RWPE1 (cell line): ENCODE results near the gene GYS1.

ENCODE experiments used
- CTCF ChIA-PET: fragments of 350-600 bp; sonication (Branson Sonifier 250); formaldehyde crosslinking; extraction: SDS; loops from one replicate; lab custom pipeline; 2021; lab: Yijun Ruan, JAX
- POLR2A ChIA-PET: fragments of 400-600 bp; formaldehyde crosslinking; extraction: SDS; loops from one replicate; lab custom pipeline; 2020; ENCODE audit warnings: antibody characterized with exemption; ENCODE audit not compliant: low non-redundant PET; lab: Yijun Ruan, JAX
- DNase-seq: peaks from one replicate; pipeline ENCODE4 v3.0.0; 2012; ENCODE audit warnings: low spot score
- H3K27ac ChIP-seq: fragments of 450-650 bp; 2 replicates; pipeline ENCODE4 v1.5.1; 2017
- TF ChIP-seq, protein P1 (sequence below): fragments of 450-650 bp; conservative IDR thresholded peaks from 2 replicates; pipeline ENCODE4 v1.5.1; 2017; ENCODE audit warnings: low read depth, mild to moderate bottlenecking

Gene GYS1

DNA sequence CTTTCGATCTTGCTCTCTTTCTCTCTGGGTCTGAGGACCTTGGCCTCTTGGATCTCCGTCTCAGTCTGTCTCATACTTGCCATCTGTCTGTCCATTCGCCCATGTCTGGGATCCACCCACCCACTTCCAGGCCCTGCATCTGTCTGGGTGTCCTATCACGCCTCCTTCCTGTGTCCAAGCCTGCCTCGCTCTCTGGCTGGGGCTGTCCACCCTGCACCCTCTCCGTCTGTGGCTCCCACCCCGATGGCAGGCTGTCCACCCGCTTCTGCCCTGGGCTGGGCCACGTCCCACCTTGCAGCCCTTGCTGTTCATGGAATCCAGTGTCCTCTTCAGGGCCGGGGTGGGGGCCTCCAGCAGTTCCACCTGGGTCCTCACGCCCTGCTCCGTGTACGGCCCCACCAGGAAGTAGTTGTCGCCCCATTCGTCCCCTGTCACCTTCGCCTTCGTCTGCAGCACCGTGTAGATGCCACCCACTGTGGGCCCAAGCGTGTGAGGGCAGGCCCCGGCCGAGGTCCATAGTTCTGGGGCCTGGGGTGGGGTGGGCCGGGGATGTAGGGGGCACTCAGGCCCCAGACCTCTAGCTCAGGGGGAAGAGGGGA is 2.0 kb downstream of the GYS1 start:
- ChIA-PET POLR2A (no interaction called here), CTCF (no interaction called here)
- H3K27ac ChIP-seq = peak overlapping the region; percentile 91
- DNase-seq = no peak
- TF ChIP-seq, protein P1, sequence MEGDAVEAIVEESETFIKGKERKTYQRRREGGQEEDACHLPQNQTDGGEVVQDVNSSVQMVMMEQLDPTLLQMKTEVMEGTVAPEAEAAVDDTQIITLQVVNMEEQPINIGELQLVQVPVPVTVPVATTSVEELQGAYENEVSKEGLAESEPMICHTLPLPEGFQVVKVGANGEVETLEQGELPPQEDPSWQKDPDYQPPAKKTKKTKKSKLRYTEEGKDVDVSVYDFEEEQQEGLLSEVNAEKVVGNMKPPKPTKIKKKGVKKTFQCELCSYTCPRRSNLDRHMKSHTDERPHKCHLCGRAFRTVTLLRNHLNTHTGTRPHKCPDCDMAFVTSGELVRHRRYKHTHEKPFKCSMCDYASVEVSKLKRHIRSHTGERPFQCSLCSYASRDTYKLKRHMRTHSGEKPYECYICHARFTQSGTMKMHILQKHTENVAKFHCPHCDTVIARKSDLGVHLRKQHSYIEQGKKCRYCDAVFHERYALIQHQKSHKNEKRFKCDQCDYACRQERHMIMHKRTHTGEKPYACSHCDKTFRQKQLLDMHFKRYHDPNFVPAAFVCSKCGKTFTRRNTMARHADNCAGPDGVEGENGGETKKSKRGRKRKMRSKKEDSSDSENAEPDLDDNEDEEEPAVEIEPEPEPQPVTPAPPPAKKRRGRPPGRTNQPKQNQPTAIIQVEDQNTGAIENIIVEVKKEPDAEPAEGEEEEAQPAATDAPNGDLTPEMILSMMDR = no peak

DNA sequence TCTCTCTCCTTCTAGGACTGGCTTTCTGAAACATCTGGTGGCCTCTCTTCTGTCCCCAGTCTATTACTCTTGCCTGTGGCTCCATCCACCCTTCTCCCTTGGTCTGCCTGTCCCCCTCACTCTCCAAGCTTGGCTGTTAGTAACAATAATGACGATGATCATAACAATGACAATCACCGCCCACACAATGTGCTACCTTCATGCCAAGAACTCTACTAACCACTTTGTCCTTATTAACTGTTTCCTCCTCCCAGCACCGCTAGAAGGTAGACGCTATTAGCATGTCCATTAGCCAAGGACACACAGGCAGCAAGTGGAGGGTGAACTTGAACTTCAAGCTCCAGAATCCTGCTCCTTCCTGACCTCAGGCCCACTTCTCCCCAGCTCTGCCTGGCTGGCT is 2.7 kb downstream of the GYS1 start:
- TF ChIP-seq, protein P1 = no peak
- H3K27ac ChIP-seq = peak overlapping the region; percentile 91
- POLR2A ChIA-PET = no interaction called here
- DNase-seq = no peak
- CTCF ChIA-PET = no interaction called here

DNA sequence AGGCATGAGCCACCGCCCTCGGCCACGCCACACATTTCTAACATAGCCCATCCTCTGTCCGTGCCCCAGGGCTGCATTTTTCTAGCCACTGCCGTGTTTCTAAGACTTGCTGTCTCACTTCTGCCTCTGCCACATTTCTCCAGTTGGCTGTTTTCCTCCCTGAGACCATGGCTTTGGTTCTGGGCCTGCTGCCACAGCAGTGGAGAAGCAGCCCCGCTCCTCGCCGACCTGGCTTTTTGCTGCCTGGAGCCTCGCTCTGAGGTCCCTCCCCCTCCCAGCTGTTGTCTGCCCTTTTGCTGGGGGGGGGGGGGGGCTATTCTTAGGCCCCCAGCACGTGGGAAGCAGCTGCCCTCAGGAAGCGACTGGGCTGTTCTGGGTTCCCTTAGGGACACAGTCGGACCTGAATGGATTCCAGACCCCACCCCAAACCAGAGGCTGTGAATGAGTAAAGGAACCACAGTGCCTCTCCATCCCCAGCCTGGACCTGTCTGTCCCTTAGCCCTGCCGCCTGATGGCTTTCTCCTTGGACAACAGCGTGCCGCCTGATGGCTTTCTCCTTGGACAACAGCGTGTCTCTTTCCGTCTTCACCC is 3.3 kb downstream of the GYS1 start:
- H3K27ac ChIP-seq = peak overlapping the region; percentile 31
- TF ChIP-seq, protein P1 = no peak
- CTCF ChIA-PET = no interaction called here
- POLR2A ChIA-PET = no interaction called here
- no peak for DNase-seq

DNA sequence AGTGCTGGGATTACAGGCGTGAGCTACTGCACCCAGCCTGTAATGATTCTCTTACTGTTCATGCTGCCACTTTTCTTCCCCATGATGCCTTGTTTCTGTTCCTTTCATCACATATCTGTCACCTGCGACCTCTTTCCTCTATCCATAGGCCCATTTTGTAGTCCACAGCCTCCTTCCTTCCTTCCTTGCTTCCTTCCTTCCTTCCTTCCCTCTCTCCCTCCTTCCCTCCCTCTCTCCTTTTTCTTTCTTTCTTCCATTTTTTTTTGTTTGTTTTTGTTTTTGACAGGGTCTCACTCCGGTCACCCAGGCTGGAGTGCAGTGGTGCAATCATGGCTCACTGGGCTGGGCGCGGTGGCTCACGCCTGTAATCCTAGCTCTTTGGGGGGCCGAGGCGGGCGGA is 4.2 kb downstream of the GYS1 start:
- TF ChIP-seq, protein P1 = no peak
- CTCF ChIA-PET = interaction anchor here (0.6 kb wide), 2 partner anchors 20 to 25 kb away, joined by 3 to 4 read pairs; no protein-coding TSS in a partner anchor
- H3K27ac ChIP-seq = peak overlapping the region; percentile 31; the same call in 1 of the 2 replicates
- POLR2A ChIA-PET = no interaction called here
- DNase-seq = no peak

DNA sequence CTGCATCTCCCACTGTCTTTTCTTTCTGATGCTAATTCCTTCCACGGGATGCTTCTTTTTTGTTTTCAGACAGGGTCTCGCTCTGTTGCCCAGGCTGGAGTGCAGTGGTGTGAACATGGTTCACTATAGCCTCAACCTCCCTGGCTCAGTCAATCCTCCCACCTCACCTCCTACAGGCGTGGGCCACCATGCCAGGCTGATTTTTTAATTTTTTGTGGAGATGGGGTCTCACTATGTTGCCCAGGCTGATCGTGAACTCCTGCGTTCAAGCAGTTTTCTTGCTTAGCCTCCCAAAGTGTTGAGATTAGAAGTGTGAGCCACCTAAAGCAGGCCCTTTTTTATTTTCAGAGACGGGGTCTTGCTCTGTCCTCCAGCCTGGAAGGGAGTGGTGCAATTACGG is 4.8 kb downstream of the GYS1 start:
- TF ChIP-seq, protein P1 = no peak
- CTCF ChIA-PET = interaction anchor here (0.6 to 1.9 kb wide), 3 partner anchors 9 to 200 kb away, joined by 4 to 6 read pairs (median 4); no protein-coding TSS in a partner anchor
- no peak for DNase-seq
- peak overlapping the region; percentile 31; the same call in 1 of the 2 replicates for H3K27ac ChIP-seq
- POLR2A ChIA-PET = no interaction called here

DNA sequence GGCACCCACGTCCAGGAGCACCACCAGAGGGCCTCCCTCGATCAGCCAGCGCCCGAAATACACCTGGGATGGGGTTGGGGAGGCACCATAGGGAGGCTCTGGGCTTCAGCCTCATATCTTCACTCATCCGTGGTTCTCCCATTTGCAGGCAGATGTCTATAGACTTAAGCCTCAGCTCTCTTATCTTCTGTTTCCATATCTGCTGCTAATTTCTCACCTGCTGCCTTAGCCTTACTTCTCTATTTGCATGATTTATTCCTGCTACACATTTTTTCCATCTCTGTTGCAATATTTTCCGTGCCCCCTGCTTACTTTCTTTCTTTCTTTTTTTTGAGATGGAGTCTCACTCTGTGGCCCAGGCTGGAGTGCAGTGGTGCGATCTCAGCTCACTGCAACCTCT is 5.8 kb downstream of the GYS1 start:
- TF ChIP-seq, protein P1 = no peak

More for the DNA sequence above, 5.8 kb downstream of the GYS1 start:
- ChIA-PET POLR2A (no interaction called here), CTCF (interaction anchor here (0.6 to 1.9 kb wide), 2 partner anchors 8 to 15 kb away, joined by 4 read pairs; no protein-coding TSS in a partner anchor)
- DNase-seq = no peak
- peak overlapping the region; percentile 33 for H3K27ac ChIP-seq
